ENCODE results near the gene TNS3. TPM values are rescaled to one million over a fixed set of nuclear protein-coding genes. Genes with fewer than 3 reads are reported as not detected.

TNS3 gene
- total RNA-seq, 1 donor from 2014 or later = 43.2 TPM

GRCh38 chr7:47400001-47400400 is 181.9 kb downstream of the TNS3 start:
- no peak for ATAC-seq (ENCODE audit: poor library complexity)
- intact Hi-C loops (cut with DNase I) = loop anchor here (10.0 kb wide), 1 partner anchor 115 kb away; no protein-coding TSS in a partner anchor
- DNase-seq = no peak

DNA sequence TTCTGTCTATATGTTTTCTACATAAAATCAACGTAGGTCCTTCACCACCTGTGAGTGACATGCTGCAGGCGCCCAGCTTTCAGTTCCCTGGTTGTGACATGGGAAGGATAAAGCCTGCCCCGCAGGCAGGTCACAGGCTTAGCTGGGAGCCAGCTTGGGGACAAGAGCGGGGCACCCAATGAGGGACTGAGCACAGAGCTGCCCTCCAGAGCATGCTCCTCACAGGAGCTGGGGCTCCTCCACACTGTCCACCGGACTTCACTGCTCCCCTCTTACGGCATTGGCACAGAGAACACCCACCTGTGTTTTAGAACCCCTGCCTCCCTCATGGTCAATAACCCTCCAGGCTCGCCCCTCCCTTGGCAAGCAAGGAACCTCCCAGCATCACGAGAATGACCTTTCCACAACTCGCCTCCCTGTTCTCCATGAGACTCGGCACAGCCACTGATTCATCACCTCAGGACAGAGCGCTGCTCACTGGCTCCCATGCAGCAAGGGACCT is 187.1 kb downstream of the TNS3 start:
- DNase-seq (no peak), ATAC-seq (ENCODE audit: poor library complexity) (no peak)
- intact Hi-C loops (cut with DNase I) = no loop called here

DNA sequence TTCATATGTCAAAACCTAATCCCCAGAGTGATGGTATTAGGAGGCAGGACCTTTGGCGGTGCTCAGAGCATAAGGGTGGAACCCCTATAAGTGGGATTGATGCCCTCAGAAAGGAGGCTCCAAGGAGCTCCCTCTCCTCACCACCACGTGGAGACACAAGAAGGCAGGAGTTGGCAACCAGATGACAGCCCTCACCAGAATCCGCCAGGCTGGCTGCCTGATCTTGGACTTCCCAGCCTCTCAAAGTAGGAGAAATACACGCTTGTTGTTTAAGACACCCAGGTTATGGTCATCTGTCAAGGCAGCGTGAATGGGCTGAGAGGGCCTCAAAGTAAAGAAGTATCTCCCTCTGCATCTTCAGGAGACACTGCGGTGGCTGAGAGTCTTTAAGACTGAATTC is 187.7 kb downstream of the TNS3 start:
- no peak for DNase-seq
- no peak for ATAC-seq (ENCODE audit: poor library complexity)
- intact Hi-C loops (cut with DNase I) = no loop called here

- intact Hi-C loops (cut with DNase I) = no loop called here
- DNase-seq (no peak), ATAC-seq (ENCODE audit: poor library complexity) (no peak)
Observed at GRCh38 chr7:47393406-47393805, 188.5 kb downstream of the TNS3 start.

- intact Hi-C loops (cut with DNase I) = no loop called here
- peak; percentile 93 for ATAC-seq (ENCODE audit: poor library complexity)
- DNase-seq = peak; percentile 87
Observed at GRCh38 chr7:47392241-47392759, 189.6 kb downstream of the TNS3 start.

- intact Hi-C loops (cut with DNase I) = no loop called here
- ATAC-seq (ENCODE audit: poor library complexity) (no peak), DNase-seq (no peak)
Observed at GRCh38 chr7:47391726-47392125, 190.2 kb downstream of the TNS3 start.

GRCh38 chr7:47390914-47391313 is 191.0 kb downstream of the TNS3 start:
- DNase-seq (no peak), ATAC-seq (ENCODE audit: poor library complexity) (no peak)
- intact Hi-C loops (cut with DNase I) = no loop called here

- DNase-seq (no peak), ATAC-seq (ENCODE audit: poor library complexity) (no peak)
- intact Hi-C loops (cut with DNase I) = no loop called here
Observed at GRCh38 chr7:47389923-47390630, 191.8 kb downstream of the TNS3 start.

DNA sequence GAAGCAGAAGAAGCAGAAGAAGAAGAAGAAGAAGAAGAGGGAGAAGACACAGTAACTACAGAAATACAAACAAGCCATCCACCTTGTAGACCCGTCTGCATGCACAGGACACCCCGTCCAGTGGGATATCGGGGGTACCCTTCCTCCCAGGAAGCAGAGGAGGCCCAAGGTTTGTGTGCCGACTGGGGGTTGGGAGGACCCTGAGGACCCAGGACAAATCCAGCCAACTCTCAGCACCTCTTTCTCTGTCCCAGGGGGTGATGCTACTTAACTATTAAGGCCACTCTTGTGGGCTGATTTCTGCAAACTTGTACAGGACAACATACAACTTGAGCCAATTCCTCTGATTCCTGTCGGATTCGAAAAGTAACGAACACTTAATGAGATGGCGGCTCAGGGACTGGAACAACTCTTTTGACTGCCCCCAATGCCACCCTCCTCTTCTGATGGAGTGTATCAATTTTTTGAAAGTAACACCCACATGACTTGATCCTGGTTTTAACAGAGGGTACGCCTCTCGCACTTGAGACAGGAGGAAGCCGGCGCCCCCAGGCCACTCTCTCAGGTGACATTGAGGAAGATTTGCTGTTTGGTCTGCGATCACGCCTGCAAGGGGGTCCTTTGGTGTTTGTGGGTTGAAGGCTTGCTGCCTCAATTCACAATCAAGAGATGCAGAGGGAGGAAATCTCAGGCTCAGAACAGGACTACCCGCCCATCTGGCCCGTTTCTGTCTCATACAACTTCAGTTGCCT is 192.6 kb downstream of the TNS3 start:
- DNase-seq = no peak

GRCh38 chr7:47387506-47387905 is 194.4 kb downstream of the TNS3 start:
- DNase-seq (no peak), ATAC-seq (ENCODE audit: poor library complexity) (no peak)
- intact Hi-C loops (cut with DNase I) = no loop called here

More for the DNA sequence above, 192.6 kb downstream of the TNS3 start:
- intact Hi-C loops (cut with DNase I) = no loop called here
- ATAC-seq (ENCODE audit: poor library complexity) = no peak

- peak; percentile 35 for ATAC-seq (ENCODE audit: poor library complexity)
- intact Hi-C loops (cut with DNase I) = no loop called here
Observed at GRCh38 chr7:47386273-47386835, 195.6 kb downstream of the TNS3 start.

DNA sequence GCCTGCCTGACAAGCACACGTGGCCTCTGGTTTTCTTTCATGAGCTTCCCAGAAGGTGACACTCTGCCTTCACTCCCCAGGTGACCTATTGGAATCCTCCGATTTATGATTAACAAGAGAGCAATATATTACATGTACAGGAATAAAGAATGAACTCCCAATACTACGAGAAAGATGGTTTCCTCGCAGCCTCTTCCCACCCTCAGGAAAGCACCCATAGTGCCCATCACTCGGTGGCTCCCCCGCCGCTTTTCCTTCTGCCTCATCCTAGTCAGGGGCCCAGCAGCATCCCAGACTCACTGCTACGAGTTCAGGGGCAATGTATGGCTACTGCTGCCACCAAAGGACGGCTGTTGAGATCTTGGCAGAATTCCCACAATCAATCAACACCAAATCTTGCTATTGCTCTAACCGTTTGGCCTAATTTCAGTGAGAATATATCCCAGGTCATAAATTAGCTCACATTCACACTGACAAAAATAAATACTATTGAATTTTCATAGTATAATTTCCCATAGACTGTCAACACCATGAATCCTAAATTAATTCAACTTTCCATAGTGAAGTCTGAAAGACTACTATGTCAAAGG is 196.3 kb downstream of the TNS3 start:
- ATAC-seq (ENCODE audit: poor library complexity) (peak; percentile 8), DNase-seq (no peak)
- intact Hi-C loops (cut with DNase I) = no loop called here

More at GRCh38 chr7:47386273-47386835, 195.6 kb downstream of the TNS3 start:
- no peak for DNase-seq

DNA sequence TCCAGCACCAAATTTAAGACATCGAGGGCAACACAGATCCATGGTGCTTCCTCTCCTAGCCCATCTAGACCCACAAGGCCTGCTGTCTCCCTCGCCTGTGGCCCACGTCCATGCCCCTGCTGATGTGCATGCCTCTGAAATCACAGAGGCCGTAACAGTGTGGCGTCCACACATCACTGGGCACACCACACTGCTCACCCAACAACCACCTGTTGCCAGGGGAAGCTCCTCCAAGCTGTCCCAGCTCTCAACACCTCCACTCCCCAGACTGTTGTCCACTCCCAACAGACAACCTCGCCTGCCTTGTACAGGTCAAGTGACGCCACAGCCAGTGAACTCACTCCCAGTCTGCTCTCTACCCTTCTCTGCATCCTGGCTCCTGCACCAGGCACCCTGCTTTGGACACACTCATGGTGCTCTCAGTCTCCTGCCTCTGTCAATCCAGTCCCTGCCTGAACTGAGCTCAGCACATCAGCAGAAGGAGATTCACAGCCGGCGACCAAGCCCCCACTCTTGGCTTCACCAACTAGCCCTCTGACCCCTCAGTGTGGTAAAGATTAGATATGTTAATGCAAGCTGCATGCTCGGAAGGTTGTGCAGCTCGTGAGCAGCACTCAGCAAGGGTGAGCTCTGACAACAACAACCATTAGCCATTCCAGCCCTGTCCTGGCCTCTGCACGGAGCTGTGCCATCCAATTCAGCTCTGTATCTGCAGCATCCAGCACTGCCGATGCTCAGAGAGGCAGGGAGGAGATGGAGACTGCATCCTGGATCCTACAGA is 197.0 kb downstream of the TNS3 start:
- intact Hi-C loops (cut with DNase I) = no loop called here
- ATAC-seq (ENCODE audit: poor library complexity) (no peak), DNase-seq (no peak)

DNA sequence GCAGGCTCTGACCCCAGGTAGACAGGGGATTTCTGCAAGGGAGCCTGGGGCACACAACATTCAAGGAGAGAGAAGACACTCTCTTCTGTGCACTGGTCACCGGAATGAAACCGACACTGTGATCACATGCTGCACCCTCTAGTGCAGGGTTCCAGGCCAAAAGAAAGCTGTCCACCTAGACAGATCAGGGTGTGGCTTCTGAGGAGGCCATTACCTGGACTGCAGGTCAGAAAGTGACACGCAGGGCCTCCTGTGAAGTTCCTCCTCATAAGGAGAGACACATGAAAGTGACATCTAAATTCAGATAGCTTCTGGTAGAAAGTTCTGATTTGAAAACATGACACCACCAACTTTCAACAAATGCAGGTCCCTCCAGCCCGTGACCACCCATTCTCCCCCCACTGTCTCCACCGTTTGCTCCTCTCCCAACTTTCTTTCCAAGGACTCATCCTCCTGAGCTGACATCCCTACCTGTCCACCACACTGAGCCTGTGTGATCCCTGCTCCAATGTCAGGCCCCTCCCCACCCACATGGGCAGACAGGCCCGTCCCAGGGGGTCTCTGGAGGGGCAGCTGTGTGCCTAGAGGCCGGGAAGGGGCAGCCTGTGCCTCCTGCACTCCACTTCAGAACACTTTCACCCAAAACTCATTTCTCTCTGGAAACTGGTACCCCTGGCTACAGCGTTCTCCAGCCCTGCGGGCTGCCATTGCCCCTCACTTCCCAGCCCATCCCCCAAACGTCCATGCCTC is 198.0 kb downstream of the TNS3 start:
- intact Hi-C loops (cut with DNase I) = no loop called here
- no peak for ATAC-seq (ENCODE audit: poor library complexity)
- DNase-seq = no peak

DNA sequence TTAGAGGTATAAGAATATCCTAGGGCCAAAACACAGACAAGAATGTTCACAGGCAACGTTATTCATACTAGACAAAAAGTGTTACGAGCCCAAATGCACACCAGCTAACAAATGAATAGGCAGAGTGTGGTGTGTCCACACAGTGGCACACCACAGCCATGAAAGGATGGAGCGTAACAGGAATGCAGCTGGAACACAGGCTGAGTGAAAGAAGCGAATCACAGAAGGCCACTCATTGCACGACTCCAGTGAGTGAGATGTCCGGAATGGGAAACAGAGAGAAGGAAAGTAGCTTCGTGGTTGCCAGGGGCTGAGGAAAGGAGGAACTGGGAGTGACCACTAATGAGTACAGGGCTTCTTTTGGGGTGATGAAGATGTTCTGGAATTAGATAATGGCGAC is 198.8 kb downstream of the TNS3 start:
- no peak for ATAC-seq (ENCODE audit: poor library complexity)
- intact Hi-C loops (cut with DNase I) = no loop called here
- no peak for DNase-seq

DNA sequence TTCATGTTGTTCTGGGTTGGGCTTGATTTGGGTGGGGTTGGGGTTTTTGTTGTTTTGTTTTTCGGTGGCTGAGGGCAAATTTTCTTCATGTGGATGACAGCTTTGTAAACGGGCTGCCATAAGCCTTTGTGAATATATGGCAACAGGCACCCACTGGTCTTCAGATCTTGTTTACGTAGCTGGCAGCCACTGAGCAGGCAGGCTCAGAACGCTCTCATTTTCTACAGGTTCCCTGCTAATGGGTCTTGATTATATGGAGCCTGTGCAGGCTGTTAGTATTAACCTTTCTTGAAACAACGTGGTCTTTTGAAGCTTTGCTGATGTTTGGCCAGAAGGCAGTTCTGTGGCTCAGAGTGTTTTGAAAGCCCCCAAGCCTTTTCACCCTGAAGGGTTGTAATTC is 199.7 kb downstream of the TNS3 start:
- DNase-seq = no peak
- no peak for ATAC-seq (ENCODE audit: poor library complexity)
- intact Hi-C loops (cut with DNase I) = no loop called here

DNA sequence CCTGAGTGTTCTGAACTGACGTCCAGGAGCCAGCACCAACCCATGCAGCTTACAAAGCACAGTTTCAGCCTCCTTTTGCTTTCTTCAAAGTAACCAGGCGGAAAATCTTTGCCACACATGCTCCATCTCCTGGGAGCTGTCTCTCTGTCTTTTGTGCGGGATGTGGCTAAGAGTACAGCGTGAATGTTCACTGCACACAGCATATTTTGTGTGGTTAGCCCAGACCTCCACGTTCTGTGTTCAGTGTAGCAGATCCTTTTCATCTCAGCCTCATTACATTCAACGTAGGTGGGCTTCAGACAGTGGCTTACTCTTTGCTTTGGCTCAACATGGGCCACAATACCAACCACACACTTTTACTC is 200.8 kb downstream of the TNS3 start:
- DNase-seq (no peak), ATAC-seq (ENCODE audit: poor library complexity) (no peak)
- intact Hi-C loops (cut with DNase I) = no loop called here
